Body of pancreas (tissue), 4 donors: Measurements from ENCODE around the gene PTPRN2. TPM values are rescaled to one million over a fixed set of nuclear protein-coding genes. Genes with fewer than 3 reads are reported as not detected.

Experiments used
- ATAC-seq: fragments of 150-250 bp; one replicate; pipeline ENCODE4 v1.9.1; 2016
- DNase-seq, 4 donors: peaks; one replicate each; pipeline ENCODE4 v3.0.0-alpha.2; 2019
- H3K27ac ChIP-seq, 4 donors: fragments of 200-600 bp; sonication (generic); 1 replicate in 3 of 4; 2 replicates in 1 of 4; pipeline versions ENCODE4 v1.5.1 to v1.6.1; 2016 to 2019; ENCODE audit warnings: mild to moderate bottlenecking in 1 of 4, mixed read lengths in 1 of 4, moderate library complexity in 1 of 4
- H3K27me3 ChIP-seq, 2 donors: fragments of 200-600 bp; sonication (generic); one replicate each; pipeline ENCODE4 v1.6.0; 2016; ENCODE audit warnings: mild to moderate bottlenecking in 1 of 2
- H3K36me3 ChIP-seq, 2 donors: fragments of 200-600 bp; sonication (generic); replicated peaks in 1 of 2; 2 replicates each; pipeline ENCODE4 v1.5.1; 2016; ENCODE audit warnings: low read depth in 2 of 2; ENCODE audit not compliant: insufficient read depth in 1 of 2
- H3K4me1 ChIP-seq: fragments of 200-600 bp; sonication (generic); one replicate; pipeline ENCODE4 v1.6.0; 2016
- H3K4me3 ChIP-seq, 2 donors: fragments of 200-600 bp; sonication (generic); 1 replicate in 1 of 2; 2 replicates in 1 of 2; pipeline ENCODE4 v1.5.1; 2016 to 2019
- H3K9me3 ChIP-seq, 3 donors: fragments of 200-600 bp; sonication (generic); 1 replicate in 2 of 3; 2 replicates in 1 of 3; pipeline ENCODE4 v1.5.1; 2016
- POLR2A ChIP-seq, 3 donors: fragments of 450-650 bp; IDR thresholded peaks; one replicate each; pipeline ENCODE4 v1.6.1; 2016; ENCODE audit warnings: antibody characterized with exemption in 3 of 3, mild to moderate bottlenecking in 2 of 3
- WGBS, 2 donors: methylation state at CpG; one replicate each; pipeline ENCODE4 v1.1.5; 2017; 5-methylcytosine and 5-hydroxymethylcytosine counted together
- intact Hi-C: fragments of 100-400 bp; cut with DNase I; formaldehyde crosslinking; loops from one replicate; pipeline ENCODE4 v1.15.1; 2023
- total RNA-seq, 2 donors: library from RNA; depleted of rRNA; stranded (reverse); fragments of >200 nt; gene quantifications; one replicate each; pipeline ENCODE4 v1.1.0, GENCODE V29; 2016
- TF ChIP-seq, protein P1 (sequence below), 7 experiments: fragments of 450-650 bp in 4 of 7; fragments of 200-600 bp in 3 of 7; sonication (generic) in 3 of 7; IDR thresholded peaks; one replicate each; pipeline ENCODE4 v1.5.1; 2016 to 2019; ENCODE audit warnings: antibody characterized with exemption in 7 of 7

The PTPRN2 gene
- total RNA-seq, 2 donors from 2014 or later = 31.6 to 76.1 TPM

DNA sequence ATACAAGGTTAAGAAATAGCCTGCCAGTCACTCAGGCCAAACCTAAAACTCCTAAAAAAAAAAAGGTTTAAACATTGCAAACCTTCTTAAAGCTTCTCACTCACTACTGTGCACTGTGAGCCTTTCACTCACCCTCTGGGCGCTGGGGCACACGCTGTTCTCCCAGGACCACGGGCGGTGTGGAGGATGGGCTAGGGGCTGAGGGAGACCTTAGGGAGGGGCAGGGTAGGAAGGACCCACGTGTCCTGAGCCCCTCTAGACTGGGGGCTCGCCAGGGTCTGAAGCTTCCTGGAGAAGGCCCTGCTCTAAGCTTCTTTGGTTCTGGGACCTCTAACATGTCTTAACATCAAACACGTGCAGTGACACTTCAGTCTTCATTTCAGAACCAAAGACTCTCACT lies 681.0 kb downstream of the PTPRN2 start:
- Histone ChIP-seq H3K9me3 (no peaks in the 10 kb centered on the region), H3K4me1 (no peaks in the 10 kb centered on the region), H3K27me3 (no peaks in the 10 kb centered on the region), H3K36me3 (no peaks in the 10 kb centered on the region), H3K27ac (no peak overlapping the region), H3K4me3 (no peak overlapping the region)
- intact Hi-C loops = no loop called here
- no peak for ATAC-seq
- DNase-seq = no peak
- 90 to 92% methylated on average over 6 to 7 of the region's 7 CpGs for WGBS, 2 donors
- no peak for TF ChIP-seq POLR2A (IDR thresholded peaks at IDR 0.05)
- TF ChIP-seq, protein P1, sequence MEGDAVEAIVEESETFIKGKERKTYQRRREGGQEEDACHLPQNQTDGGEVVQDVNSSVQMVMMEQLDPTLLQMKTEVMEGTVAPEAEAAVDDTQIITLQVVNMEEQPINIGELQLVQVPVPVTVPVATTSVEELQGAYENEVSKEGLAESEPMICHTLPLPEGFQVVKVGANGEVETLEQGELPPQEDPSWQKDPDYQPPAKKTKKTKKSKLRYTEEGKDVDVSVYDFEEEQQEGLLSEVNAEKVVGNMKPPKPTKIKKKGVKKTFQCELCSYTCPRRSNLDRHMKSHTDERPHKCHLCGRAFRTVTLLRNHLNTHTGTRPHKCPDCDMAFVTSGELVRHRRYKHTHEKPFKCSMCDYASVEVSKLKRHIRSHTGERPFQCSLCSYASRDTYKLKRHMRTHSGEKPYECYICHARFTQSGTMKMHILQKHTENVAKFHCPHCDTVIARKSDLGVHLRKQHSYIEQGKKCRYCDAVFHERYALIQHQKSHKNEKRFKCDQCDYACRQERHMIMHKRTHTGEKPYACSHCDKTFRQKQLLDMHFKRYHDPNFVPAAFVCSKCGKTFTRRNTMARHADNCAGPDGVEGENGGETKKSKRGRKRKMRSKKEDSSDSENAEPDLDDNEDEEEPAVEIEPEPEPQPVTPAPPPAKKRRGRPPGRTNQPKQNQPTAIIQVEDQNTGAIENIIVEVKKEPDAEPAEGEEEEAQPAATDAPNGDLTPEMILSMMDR (IDR thresholded peaks at IDR 0.05) = no peak

DNA sequence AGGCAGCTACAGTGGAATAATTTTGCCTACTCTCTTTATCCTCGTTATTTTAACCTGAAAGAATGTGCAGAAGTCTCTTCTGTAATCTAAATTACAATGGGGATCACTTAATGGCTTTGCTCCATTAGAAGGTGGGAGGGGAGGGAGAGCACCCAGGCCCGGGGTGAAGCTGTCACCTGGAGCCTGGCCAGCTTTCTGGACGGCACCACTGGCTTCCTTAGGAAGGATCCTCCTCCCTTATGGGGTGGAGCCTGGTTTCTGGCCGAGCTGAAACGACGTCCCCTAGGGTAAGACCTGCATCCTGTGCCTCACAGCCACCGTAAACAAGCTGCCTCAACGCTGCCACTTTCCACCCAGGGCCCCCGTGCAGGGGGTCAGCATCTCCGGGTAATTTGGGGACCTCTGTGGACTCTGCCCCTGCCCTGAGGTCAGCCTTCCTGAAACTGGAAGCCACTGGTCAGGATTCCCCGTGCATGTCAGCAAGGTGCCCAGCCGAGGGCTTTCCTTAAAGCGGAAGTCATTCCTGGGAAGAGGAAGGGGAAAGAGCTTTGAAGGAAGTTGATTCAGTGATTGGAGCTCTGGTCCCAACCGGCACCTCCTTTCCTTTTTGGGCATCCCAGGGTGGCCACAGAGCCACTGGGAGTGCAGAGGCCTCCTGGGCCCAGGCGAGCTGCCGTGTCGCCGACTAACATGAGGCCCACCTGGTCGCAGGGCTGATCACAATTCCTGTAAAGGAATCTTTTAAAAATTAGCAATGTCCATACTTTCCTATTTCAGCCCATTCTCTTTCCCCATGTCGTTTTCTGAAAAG lies 681.8 kb downstream of the PTPRN2 start:
- H3K9me3 ChIP-seq = no peaks in the 10 kb centered on the region
- TF ChIP-seq, protein P1 (IDR thresholded peaks at IDR 0.05) = no peak
- no peak for TF ChIP-seq POLR2A (IDR thresholded peaks at IDR 0.05)
- intact Hi-C loops = no loop called here
- no peaks in the 10 kb centered on the region for H3K4me1 ChIP-seq
- no peak overlapping the region for H3K27ac ChIP-seq
- ATAC-seq (no peak), DNase-seq (no peak)
- H3K27me3 ChIP-seq = no peaks in the 10 kb centered on the region
- H3K4me3 ChIP-seq = no peak overlapping the region
- 57 to 73% methylated on average over 18 to 20 of the region's 20 CpGs for WGBS, 2 donors
- no peaks in the 10 kb centered on the region for H3K36me3 ChIP-seq

DNA sequence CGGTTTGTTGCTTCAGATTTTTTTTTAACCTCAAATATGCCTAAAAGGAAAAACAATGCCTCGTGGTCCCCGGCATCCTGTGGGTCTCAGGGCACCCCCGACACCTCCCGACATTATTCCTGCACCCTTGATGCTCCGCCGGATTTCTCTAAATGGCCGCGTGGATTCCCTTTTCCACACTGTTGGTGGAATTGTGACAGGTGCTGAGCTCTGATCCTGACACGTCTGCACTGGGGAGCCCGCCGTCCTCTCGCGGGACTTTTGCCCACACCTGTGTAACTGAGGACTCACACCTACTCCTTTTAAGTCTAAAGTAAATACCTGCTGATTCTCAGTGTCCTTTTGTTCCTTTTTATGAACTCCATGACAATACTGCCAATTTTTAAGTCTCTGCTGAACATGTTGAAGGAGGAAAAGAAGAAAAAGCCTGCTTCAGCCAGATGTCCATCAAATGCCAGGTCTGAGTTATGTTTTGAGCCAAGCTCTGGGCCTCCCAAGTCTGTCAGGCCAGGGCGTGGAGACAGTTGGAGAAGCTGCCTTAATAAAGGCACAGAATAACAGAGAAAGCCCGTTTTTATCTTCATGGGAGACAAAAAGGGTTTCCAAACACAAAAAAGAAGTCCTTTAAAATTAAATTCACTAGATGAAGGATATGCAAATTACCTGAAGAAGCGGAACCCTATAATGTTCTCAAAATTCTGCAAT lies 682.6 kb downstream of the PTPRN2 start:
- intact Hi-C loops = no loop called here
- no peak for DNase-seq

DNA sequence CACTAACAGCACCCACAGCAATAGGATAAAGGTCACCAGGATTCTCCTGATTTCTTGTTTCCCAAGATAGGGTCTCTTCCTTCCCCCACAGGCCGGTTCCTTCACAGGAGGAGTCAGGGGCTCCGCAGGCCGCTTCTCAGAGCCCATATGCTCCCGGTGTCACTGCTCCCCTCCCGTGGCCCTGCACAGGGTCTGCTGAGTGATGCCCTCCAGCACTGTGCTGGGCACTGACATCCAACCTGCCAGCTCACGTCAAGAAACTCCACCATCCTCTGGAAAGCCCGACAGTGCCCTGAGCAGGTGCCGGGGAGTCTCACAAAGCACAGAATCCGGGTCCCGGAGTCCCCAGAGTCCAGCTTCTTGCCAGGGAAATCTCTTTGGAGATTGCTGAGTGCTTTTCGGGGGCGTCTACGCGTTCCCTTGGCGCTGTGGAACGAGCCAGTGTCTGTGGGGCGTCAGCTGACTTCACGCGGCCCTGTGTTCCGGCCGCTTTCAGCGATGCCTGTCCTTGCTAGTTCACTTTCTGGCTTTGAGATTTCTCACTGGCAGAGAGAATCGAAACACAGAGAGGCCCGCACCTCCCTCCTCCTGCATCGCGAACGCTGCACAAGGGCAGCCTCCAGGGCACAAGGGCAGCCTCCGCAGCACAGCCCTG lies 683.3 kb downstream of the PTPRN2 start:
- Histone ChIP-seq H3K36me3 (no peaks in the 10 kb centered on the region), H3K9me3 (no peaks in the 10 kb centered on the region), H3K4me3 (no peak overlapping the region), H3K4me1 (no peaks in the 10 kb centered on the region), H3K27me3 (no peaks in the 10 kb centered on the region), H3K27ac (no peak overlapping the region)
- no peak for ATAC-seq
- TF ChIP-seq POLR2A (IDR thresholded peaks at IDR 0.05) = no peak
- TF ChIP-seq, protein P1 (IDR thresholded peaks at IDR 0.05) = no peak
- DNase-seq = no peak
- WGBS, 2 donors = 87 to 90% methylated on average over 27 to 28 of the region's 28 CpGs
- intact Hi-C loops = no loop called here

More for the DNA sequence above, 682.6 kb downstream of the PTPRN2 start:
- Histone ChIP-seq H3K9me3 (no peaks in the 10 kb centered on the region), H3K4me1 (no peaks in the 10 kb centered on the region), H3K4me3 (no peak overlapping the region), H3K36me3 (no peaks in the 10 kb centered on the region), H3K27ac (no peak overlapping the region), H3K27me3 (no peaks in the 10 kb centered on the region)
- ATAC-seq = no peak
- TF ChIP-seq, protein P1 (IDR thresholded peaks at IDR 0.05) = no peak
- TF ChIP-seq POLR2A (IDR thresholded peaks at IDR 0.05) = no peak
- 78 to 87% methylated on average over 17 of the region's 17 CpGs for WGBS, 2 donors
